Skin epidermis (tissue), 12 donors: Measurements from ENCODE around the gene SOCS7.
A peak's percentile ranks its signal among the peaks of the same experiment; 100 is the strongest.

ENCODE experiments used
- H3K27ac ChIP-seq, 21 experiments: fragments of 200-600 bp; sonication (generic) in 11 of 21; one replicate each; pipeline ENCODE4 v1.5.0; 2020; ENCODE audit warnings: mild to moderate bottlenecking in 3 of 21, inconsistent platforms in 2 of 21, moderate library complexity in 2 of 21
- H3K4me3 ChIP-seq, 7 experiments: fragments of 200-600 bp; sonication (generic) in 2 of 7; one replicate each; pipeline ENCODE4 v1.5.0; 2020; ENCODE audit warnings: inconsistent platforms in 2 of 7, mild to moderate bottlenecking in 2 of 7, moderate library complexity in 1 of 7

SOCS7 gene

DNA sequence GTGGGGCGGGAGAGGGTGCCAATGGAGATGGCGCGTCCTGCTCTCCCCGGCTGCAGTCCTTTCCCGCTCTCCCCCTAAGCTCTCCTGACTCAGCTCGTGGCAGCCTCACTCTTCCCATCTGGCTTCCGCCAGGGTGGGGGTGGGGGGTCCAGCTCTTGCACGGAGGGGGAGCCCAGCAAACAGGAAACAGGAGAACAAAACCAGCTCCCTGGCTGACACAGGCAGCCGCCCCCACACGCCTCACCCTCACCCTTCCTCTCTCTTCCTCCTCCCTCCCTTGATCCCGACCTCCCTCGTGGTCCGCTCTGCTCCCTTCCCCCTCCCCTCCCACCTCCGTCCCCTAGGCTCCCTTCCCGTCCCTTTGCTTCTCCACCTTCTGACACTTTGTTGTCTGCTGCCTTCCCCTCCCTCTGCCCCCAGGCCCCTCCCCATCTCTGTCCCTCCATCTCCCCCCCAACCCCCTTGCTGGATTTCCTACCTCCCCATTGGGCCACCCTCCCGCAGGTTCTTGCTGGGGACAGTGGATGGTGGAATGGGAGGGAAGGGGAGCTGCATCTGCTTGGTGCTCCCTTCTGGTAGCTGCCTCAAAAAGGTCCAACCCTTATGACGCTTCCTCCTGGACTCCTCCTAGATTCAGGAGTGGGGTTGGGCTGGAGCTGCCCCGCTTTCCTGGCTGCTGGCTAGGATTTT is 100.3 kb downstream of the SOCS7 start:
- peak overlapping the region in 20 of 21 experiments; percentile 47 to 86 (median 76) for H3K27ac ChIP-seq
- H3K4me3 ChIP-seq: peak overlapping the region in 6 of 7 experiments; percentile 5 to 16 (median 14)

DNA sequence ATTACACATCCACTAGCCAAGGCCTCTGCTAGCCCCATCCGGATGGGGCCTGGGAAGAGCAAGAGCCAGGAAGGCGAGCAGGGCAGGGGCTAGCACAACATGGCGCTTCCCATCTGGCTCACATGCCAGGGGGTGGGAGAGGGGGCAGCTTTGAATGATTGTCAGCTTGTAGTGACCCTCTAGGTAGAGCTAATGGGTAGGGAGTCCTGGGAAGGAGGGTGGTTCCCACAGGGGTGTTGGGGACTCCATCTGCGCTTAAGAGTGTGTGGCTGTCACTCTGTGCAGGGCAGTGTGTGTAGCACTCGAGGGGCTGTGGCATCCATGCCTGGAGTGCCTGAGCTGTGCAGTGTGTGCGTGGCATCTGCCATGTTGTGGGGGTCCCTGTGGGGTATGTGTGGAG is 101.1 kb downstream of the SOCS7 start:
- Histone ChIP-seq H3K27ac (peak overlapping the region in 18 of 21 experiments; percentile 47 to 86 (median 78)), H3K4me3 (no peak overlapping the region)

DNA sequence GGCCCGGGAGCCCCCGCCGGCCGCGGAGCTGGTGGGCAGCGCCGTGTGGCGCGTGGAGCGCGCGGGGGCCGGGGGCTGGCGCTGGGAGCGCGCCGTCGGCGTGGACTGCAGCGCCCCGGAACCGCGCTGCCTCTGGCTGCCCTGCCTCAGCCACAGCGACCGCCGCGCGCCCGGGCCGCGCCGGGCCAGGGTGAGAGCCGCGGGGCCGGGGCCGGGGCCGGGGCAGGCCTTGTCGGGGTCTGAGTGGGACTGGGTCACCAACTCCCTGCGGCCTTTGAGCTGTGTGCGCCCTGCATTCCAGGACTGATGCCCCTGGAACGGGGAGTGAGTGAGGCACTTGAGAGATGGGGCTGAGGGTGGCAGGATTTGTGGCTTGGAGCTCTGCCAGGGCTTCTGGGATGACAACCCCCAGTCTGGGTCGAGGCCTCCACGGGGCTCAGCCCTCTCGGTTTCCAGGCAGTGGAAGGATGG is 102.3 kb downstream of the SOCS7 start:
- Histone ChIP-seq H3K4me3 (peak overlapping the region; percentile 27 to 58 (median 42)), H3K27ac (peak overlapping the region in 18 of 21 experiments; percentile 25 to 86 (median 78))

DNA sequence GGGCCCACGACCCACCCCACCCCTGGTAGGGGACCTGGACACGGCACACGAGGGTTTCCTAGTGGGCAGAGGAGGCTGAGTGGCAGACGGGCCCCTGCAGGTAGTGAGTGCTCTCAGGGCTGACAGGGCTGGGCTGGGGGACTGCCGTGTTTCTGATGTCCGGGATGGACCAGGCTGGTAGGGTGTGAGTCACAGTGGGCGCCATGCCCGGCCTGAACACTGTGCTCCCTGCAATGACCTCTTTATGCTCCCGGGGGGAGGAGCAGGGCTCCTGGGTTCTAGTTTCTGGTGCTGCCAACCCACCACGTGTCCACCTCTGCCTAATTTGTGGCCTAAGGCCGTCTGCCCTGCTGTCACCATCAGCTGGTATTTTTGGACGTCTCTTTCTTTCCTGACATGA is 102.9 kb downstream of the SOCS7 start:
- peak overlapping the region; percentile 27 to 58 (median 42) for H3K4me3 ChIP-seq
- peak overlapping the region in 18 of 21 experiments; percentile 25 to 86 (median 78) for H3K27ac ChIP-seq
